SK-N-SH treated with all-trans-retinoic acid at 6 μM for 48 hours (cell line): ENCODE data around the gene IP6K3.

ENCODE experiments used
- ATAC-seq: fragments of 200-7000 bp; cut with Tn5 transposase; 3 replicates; pipeline ENCODE4 v1.9.1; 2020; ENCODE audit warnings: mild to moderate bottlenecking, moderate library complexity
- ARNTL ChIP-seq: fragments of 450-650 bp; formaldehyde crosslinking; IDR thresholded peaks from 2 replicates; pipeline ENCODE4 v1.5.0; 2020; ENCODE audit warnings: low read depth, mild to moderate bottlenecking, moderate library complexity, borderline replicate concordance
- BACH2 ChIP-seq: fragments of 250-450 bp; sonication (Bioruptor Pico); IDR thresholded peaks from 2 replicates; pipeline ENCODE4 v1.9.0; 2021; ENCODE audit warnings: mild to moderate bottlenecking, borderline replicate concordance
- CREB5 ChIP-seq: fragments of 250-450 bp; sonication (Bioruptor Pico); IDR thresholded peaks from 2 replicates; pipeline ENCODE4 v1.5.1; 2020; ENCODE audit warnings: low read depth, mild to moderate bottlenecking, moderate library complexity
- CSDC2 ChIP-seq: fragments of 250-450 bp; sonication (Bioruptor Pico); IDR thresholded peaks from 2 replicates; pipeline ENCODE4 v1.5.0; 2020; ENCODE audit warnings: mild to moderate bottlenecking, moderate library complexity
- ESRRG ChIP-seq: fragments of 250-450 bp; sonication (Bioruptor Pico); IDR thresholded peaks from 2 replicates; pipeline ENCODE4 v1.6.1; 2021; ENCODE audit warnings: mild to moderate bottlenecking
- GLIS3 ChIP-seq: fragments of 250-450 bp; sonication (Bioruptor Pico); IDR thresholded peaks from 2 replicates; pipeline ENCODE4 v1.5.0; 2020; ENCODE audit warnings: mild to moderate bottlenecking, moderate library complexity
- OSR1 ChIP-seq: fragments of 250-450 bp; sonication (Bioruptor Pico); IDR thresholded peaks from 2 replicates; pipeline ENCODE4 v1.8.0; 2022; ENCODE audit warnings: moderate library complexity, mild to moderate bottlenecking, inconsistent platforms
- PATZ1 ChIP-seq: fragments of 250-450 bp; sonication (Bioruptor Pico); IDR thresholded peaks from 2 replicates; pipeline ENCODE4 v1.8.0; 2020; ENCODE audit warnings: mild to moderate bottlenecking, moderate library complexity, borderline replicate concordance
- PPARA ChIP-seq: fragments of 250-450 bp; sonication (Bioruptor Pico); IDR thresholded peaks from 2 replicates; pipeline ENCODE4 v1.5.0; 2020; ENCODE audit warnings: mild to moderate bottlenecking, borderline replicate concordance
- TCF4 ChIP-seq: fragments of 250-450 bp; sonication (Bioruptor Pico); IDR thresholded peaks from 2 replicates; pipeline ENCODE4 v1.8.0; 2021; ENCODE audit warnings: mild to moderate bottlenecking, moderate library complexity, borderline replicate concordance
- TOX ChIP-seq: fragments of 250-450 bp; sonication (Bioruptor Pico); IDR thresholded peaks from 2 replicates; pipeline ENCODE4 v1.8.0; 2021; ENCODE audit warnings: mild to moderate bottlenecking, moderate library complexity, borderline replicate concordance
- TSHZ2 ChIP-seq: fragments of 250-450 bp; sonication (Bioruptor Pico); IDR thresholded peaks from 2 replicates; pipeline ENCODE4 v1.5.0; 2020; ENCODE audit warnings: mild to moderate bottlenecking, moderate library complexity
- ZC3H10 ChIP-seq: fragments of 250-450 bp; sonication (Bioruptor Pico); IDR thresholded peaks from 2 replicates; pipeline ENCODE4 v1.5.1; 2021; ENCODE audit warnings: mild to moderate bottlenecking, moderate library complexity
- ZFP3 ChIP-seq: fragments of 250-450 bp; sonication (Bioruptor Pico); IDR thresholded peaks from 2 replicates; pipeline ENCODE4 v1.5.0; 2020; ENCODE audit warnings: mild to moderate bottlenecking, moderate library complexity
- ZFP30 ChIP-seq: fragments of 450-650 bp; formaldehyde crosslinking; IDR thresholded peaks from 2 replicates; pipeline ENCODE4 v1.5.0; 2022; ENCODE audit warnings: mild to moderate bottlenecking, moderate library complexity
- ZNF565 ChIP-seq: fragments of 450-650 bp; formaldehyde crosslinking; conservative IDR thresholded peaks from 2 replicates; pipeline ENCODE4 v1.5.0; 2020; ENCODE audit warnings: low read depth, mild to moderate bottlenecking, moderate library complexity
- ZNF8 ChIP-seq: fragments of 450-650 bp; formaldehyde crosslinking; IDR thresholded peaks from 2 replicates; pipeline ENCODE4 v1.5.0; 2020; ENCODE audit warnings: mild to moderate bottlenecking, moderate library complexity

Gene IP6K3

GRCh38 chr6:33692078-33692759 is 54.5 kb downstream of the IP6K3 start (continued):
- TF ChIP-seq GLIS3 (CRISPR knock-in tag) (no peak), ZFP30 (CRISPR knock-in tag) (no peak)

- TF ChIP-seq ZFP3 (CRISPR knock-in tag) (no peak), TSHZ2 (no peak), PATZ1 (CRISPR knock-in tag) (no peak), TOX (no peak), BACH2 (CRISPR knock-in tag) (no peak), ZNF8 (no peak), ARNTL (no peak), CREB5 (no peak), TCF4 (CRISPR knock-in tag) (no peak), ZFP30 (CRISPR knock-in tag) (no peak)
- ATAC-seq = no peak
Measured at GRCh38 chr6:33691456-33692077, 55.1 kb downstream of the IP6K3 start.

- ATAC-seq = no peak
- no peak for TF ChIP-seq TSHZ2
- TF ChIP-seq, all 23 proteins: peak for 0
Measured at GRCh38 chr6:33690766-33691165, 55.9 kb downstream of the IP6K3 start.

GRCh38 chr6:33689879-33690278 is 56.8 kb downstream of the IP6K3 start:
- ATAC-seq = no peak
- TF ChIP-seq ZNF8 = no peak

GRCh38 chr6:33689148-33689494 is 57.6 kb downstream of the IP6K3 start:
- TF ChIP-seq PATZ1 (CRISPR knock-in tag) (no peak), CSDC2 (CRISPR knock-in tag) (no peak), ZNF8 (no peak), TOX (no peak), GLIS3 (CRISPR knock-in tag) (no peak), TCF4 (CRISPR knock-in tag) (no peak), ZC3H10 (CRISPR knock-in tag) (no peak), PPARA (CRISPR knock-in tag) (no peak), OSR1 (no peak), ESRRG (CRISPR knock-in tag) (no peak), CREB5 (no peak), ZNF565 (CRISPR knock-in tag) (no peak), BACH2 (CRISPR knock-in tag) (no peak), ARNTL (no peak)
- TF ChIP-seq, all 23 proteins: peak for 0
- no peak for ATAC-seq
